Stomach (tissue), 9 donors: ENCODE results near the gene CCDC124. TPM values are rescaled to one million over a fixed set of nuclear protein-coding genes. Genes with fewer than 3 reads are reported as not detected.
A peak's percentile ranks its signal among the peaks of the same experiment; 100 is the strongest.

ENCODE experiments used
- DNase-seq, 2 donors: peaks; one replicate each; pipeline versions ENCODE4 v3.0.0 to v3.0.0-alpha.2; 2013 to 2019
- H3K27ac ChIP-seq, 5 donors: fragments of 200-600 bp in 4 of 5; sonication (generic) in 4 of 5; one replicate each; pipeline ENCODE4 v1.5.1; 2013 to 2019; ENCODE audit warnings: mild to moderate bottlenecking in 1 of 5, moderate library complexity in 1 of 5
- H3K27me3 ChIP-seq, 3 donors: fragments of 200-600 bp; sonication (generic); one replicate each; pipeline ENCODE4 v1.5.1; 2017 to 2019; ENCODE audit warnings: mixed run types in 1 of 3
- H3K36me3 ChIP-seq, 4 donors: fragments of 200-600 bp; sonication (generic); 1 replicate in 3 of 4; 2 replicates in 1 of 4; pipeline ENCODE4 v1.5.1; 2016 to 2019
- H3K4me1 ChIP-seq, 4 donors: fragments of 200-600 bp; sonication (generic); one replicate each; pipeline ENCODE4 v1.5.1; 2016 to 2019
- H3K4me3 ChIP-seq, 4 donors: fragments of 200-600 bp; sonication (generic) in 3 of 4; one replicate each; pipeline ENCODE4 v1.5.1; 2016 to 2019; ENCODE audit warnings: mild to moderate bottlenecking in 1 of 4
- H3K9me3 ChIP-seq, 4 donors: fragments of 200-600 bp; sonication (generic); one replicate each; pipeline ENCODE4 v1.5.1; 2016 to 2019
- CTCF ChIP-seq, 7 experiments: fragments of 450-650 bp in 4 of 7; fragments of 200-600 bp in 3 of 7; sonication (generic) in 3 of 7; IDR thresholded peaks; one replicate each; pipeline ENCODE4 v1.5.1; 2016 to 2019; ENCODE audit warnings: antibody characterized with exemption in 7 of 7, control low read depth in 2 of 7, mild to moderate bottlenecking in 1 of 7
- EP300 ChIP-seq: sonication (generic); formaldehyde crosslinking; IDR thresholded peaks from one replicate; pipeline ENCODE4 v1.6.1; 2017; ENCODE audit warnings: antibody characterized with exemption
- POLR2A ChIP-seq, 4 donors: fragments of 450-650 bp; IDR thresholded peaks; one replicate each; pipeline ENCODE4 v1.6.1; 2016; ENCODE audit warnings: antibody characterized with exemption in 4 of 4, control low read depth in 2 of 4, mild to moderate bottlenecking in 1 of 4, moderate library complexity in 1 of 4
- POLR2AphosphoS5 ChIP-seq, 3 donors: sonication (generic); formaldehyde crosslinking; IDR thresholded peaks; one replicate each; pipeline ENCODE4 v1.6.1; 2016; ENCODE audit warnings: antibody characterized with exemption in 3 of 3
- WGBS, 5 donors: extraction: QIAGEN DNeasy Blood & Tissue Kit in 3 of 5; methylation state at CpG; one replicate each; pipeline versions ENCODE4 v1.1.5 to v1.1.7; 2013 to 2018; 5-methylcytosine and 5-hydroxymethylcytosine counted together
- intact Hi-C: fragments of 100-400 bp; cut with DNase I; formaldehyde crosslinking; loops from one replicate; pipeline ENCODE4 v1.15.1; 2023; ENCODE audit warnings: low total_unique reads
- polyA plus RNA-seq, 3 donors: library from polyadenylated mRNA; stranded (reverse); fragments of 200-250 nt; gene quantifications; one replicate each; pipeline ENCODE4 v1.2.3, GENCODE V29; 2013
- total RNA-seq, 5 donors: library from RNA; depleted of rRNA; stranded (reverse); fragments of >200 nt; gene quantifications; one replicate each; pipeline versions ENCODE4 v1.1.0 to v1.2.3, GENCODE V29; 2014 to 2016
- donor health status: healthy with polysubstance abuse.
- donor health status: Bipolar disorder and iron deficiency.
- donor health status: healthy.

CCDC124 gene
- total and polyA plus RNA-seq, 8 donors, result 15.8 to 149 (median 89.3) TPM

GRCh38 chr19:17953316-17953801, 20.5 kb downstream of the CCDC124 start:
- 51 to 64% (median 59%) methylated on average over 6 to 7 of the region's 7 CpGs for WGBS, 5 donors

GRCh38 chr19:17953869-17954268, 21.1 kb downstream of the CCDC124 start:
- H3K36me3 ChIP-seq, result no peaks in the 10 kb centered on the region
- no peaks in the 10 kb centered on the region for H3K9me3 ChIP-seq
- 50 to 70% (median 58%) methylated on average over 4 of the region's 4 CpGs for WGBS, 5 donors
- peak in 1 of 2 donors; percentile 43 for DNase-seq
- TF ChIP-seq CTCF (IDR thresholded peaks at IDR 0.05), result no peak
- TF ChIP-seq POLR2AphosphoS5 (IDR thresholded peaks at IDR 0.05), result no peak
- TF ChIP-seq EP300, result no peak
- no peak for TF ChIP-seq POLR2A (IDR thresholded peaks at IDR 0.05)
- H3K27me3 ChIP-seq, result peaks cover 36 to 99% (median 78%) of the 10 kb centered on the region in 3 donors
- H3K27ac ChIP-seq, result no peak overlapping the region
- peaks cover 28 to 41% (median 41%) of the 10 kb centered on the region in 4 donors for H3K4me1 ChIP-seq
- H3K4me3 ChIP-seq, result no peak overlapping the region
- intact Hi-C loops, result no loop called here

More at GRCh38 chr19:17953316-17953801, 20.5 kb downstream of the CCDC124 start:
- no peak for DNase-seq
- H3K4me3 ChIP-seq, result no peak overlapping the region
- no peaks in the 10 kb centered on the region for H3K9me3 ChIP-seq
- no peaks in the 10 kb centered on the region for H3K36me3 ChIP-seq
- intact Hi-C loops, result no loop called here
- TF ChIP-seq CTCF (IDR thresholded peaks at IDR 0.05), result no peak
- no peak for TF ChIP-seq EP300
- TF ChIP-seq POLR2AphosphoS5 (IDR thresholded peaks at IDR 0.05), result no peak
- TF ChIP-seq POLR2A (IDR thresholded peaks at IDR 0.05), result no peak
- peaks cover 32 to 46% (median 46%) of the 10 kb centered on the region in 4 donors for H3K4me1 ChIP-seq
- peaks cover 36 to 99% (median 83%) of the 10 kb centered on the region in 3 donors for H3K27me3 ChIP-seq
- no peak overlapping the region for H3K27ac ChIP-seq

GRCh38 chr19:17954401-17954800, 21.6 kb downstream of the CCDC124 start:
- 79 to 88% (median 84%) methylated on average over 7 of the region's 7 CpGs for WGBS, 5 donors
- peaks cover 26 to 36% (median 35%) of the 10 kb centered on the region in 4 donors for H3K4me1 ChIP-seq
- H3K27me3 ChIP-seq, result peaks cover 36 to 98% (median 73%) of the 10 kb centered on the region in 3 donors
- no peaks in the 10 kb centered on the region for H3K9me3 ChIP-seq
- no peaks in the 10 kb centered on the region for H3K36me3 ChIP-seq
- no peak overlapping the region for H3K4me3 ChIP-seq
- intact Hi-C loops, result no loop called here
- no peak for DNase-seq
- TF ChIP-seq EP300, result no peak
- TF ChIP-seq CTCF (IDR thresholded peaks at IDR 0.05), result no peak
- H3K27ac ChIP-seq, result no peak overlapping the region

- peaks cover 3 to 7% (median 6%) of the 10 kb centered on the region in 4 donors for H3K4me1 ChIP-seq
- DNase-seq, result no peak
- H3K27me3 ChIP-seq, result peaks cover 9 to 89% (median 44%) of the 10 kb centered on the region in 3 donors
- H3K4me3 ChIP-seq, result no peak overlapping the region
- intact Hi-C loops, result no loop called here
- no peak overlapping the region for H3K27ac ChIP-seq
- no peak for TF ChIP-seq CTCF (IDR thresholded peaks at IDR 0.05)
- no peak for TF ChIP-seq EP300
- no peak for TF ChIP-seq POLR2A (IDR thresholded peaks at IDR 0.05)
- no peak for TF ChIP-seq POLR2AphosphoS5 (IDR thresholded peaks at IDR 0.05)
- WGBS, 5 donors, result 75 to 87% (median 84%) methylated on average over 3 of the region's 3 CpGs
- H3K36me3 ChIP-seq, result no peaks in the 10 kb centered on the region
- H3K9me3 ChIP-seq, result no peaks in the 10 kb centered on the region
These were observed 24.5 kb downstream of the CCDC124 start for GRCh38 chr19:17957149-17957849.
